GM11168 (cell line): ENCODE measurements around the gene TMPRSS2.

Experiments
- in situ Hi-C: fragments of 300-500 bp; cut with MboI; formaldehyde crosslinking; loops from one replicate; pipeline ENCODE4 v1.12.0; 2022; ENCODE audit warnings: low sequenced_read_pairs; ENCODE audit not compliant: unreplicated experiment

TMPRSS2 gene

DNA sequence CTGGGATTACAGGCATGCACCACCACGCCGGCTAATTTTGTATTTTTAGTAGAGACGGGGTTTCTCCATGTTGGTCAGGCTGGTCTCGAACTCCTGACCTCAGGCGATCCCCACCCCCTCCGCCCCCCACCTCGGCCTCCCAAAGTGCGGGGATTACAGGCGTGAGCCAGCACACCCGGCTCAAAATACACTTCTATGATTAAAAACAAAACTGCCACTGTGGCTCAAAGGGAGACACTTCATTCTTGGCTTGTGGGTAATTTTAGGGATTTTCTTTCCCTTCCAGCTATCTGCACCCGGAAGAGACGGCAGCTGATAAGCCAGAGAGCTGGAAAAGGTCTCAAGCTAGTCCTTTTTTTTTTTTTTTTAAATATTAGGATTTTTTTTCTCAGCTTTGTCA is 24.5 kb downstream of the TMPRSS2 start:
- in situ Hi-C loops, result no loop called here

DNA sequence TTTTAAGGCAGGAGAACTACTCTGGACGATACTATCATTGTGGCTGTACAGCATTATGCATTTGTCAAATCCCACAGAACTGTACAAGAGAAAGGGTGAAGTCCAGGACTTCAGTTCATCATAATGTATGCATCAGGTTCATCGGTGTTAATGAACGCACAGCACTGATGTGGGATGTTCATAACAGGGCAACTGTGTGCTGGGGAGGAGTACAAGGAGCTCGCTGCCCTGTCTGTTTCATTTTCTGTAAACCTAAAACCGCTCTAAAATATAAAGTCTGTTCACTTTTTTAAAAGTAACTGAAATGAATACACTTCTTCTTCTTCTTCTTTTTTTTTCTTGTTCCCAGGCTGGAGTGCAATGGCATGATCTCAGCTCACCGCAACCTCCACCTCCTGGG is 25.0 kb downstream of the TMPRSS2 start:
- in situ Hi-C loops, result no loop called here

DNA sequence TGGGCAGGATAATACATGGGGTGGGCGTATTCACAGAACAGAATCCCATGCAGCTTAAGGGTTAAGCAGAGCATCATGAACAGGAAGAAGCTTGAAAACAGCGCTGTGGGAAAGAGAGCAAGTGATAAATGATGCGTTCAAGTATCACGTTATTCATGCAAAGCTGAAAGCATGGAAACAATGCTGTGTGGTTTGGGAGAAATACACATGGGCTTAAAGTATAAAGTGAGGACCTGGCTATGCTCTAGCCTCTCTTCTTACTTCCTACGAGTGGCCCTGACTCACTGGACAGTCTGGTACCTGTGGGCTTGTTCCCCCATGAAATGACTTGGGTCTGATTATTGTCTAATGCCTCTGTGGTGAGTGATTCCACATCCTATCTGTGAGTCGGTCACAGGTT is 25.7 kb downstream of the TMPRSS2 start:
- in situ Hi-C loops, result no loop called here

DNA sequence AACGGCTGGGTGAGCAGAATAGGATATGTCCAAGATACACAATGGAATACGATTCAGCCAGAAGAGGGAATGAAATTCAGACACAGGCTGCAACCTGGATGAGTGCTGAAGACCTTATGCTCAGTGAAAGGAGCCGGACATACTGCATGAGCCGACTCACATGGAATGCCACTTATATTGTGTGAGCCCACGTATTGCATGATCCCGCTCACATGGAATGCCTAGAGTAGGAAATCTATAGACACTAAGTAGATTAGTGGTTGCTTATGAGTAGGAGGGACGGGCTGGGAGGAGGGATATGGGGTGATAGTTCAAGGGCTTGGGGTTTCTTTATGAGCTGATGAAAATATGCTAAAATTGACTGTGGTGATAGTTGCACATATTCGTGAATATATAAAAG is 26.8 kb downstream of the TMPRSS2 start:
- in situ Hi-C loops, result no loop called here

DNA sequence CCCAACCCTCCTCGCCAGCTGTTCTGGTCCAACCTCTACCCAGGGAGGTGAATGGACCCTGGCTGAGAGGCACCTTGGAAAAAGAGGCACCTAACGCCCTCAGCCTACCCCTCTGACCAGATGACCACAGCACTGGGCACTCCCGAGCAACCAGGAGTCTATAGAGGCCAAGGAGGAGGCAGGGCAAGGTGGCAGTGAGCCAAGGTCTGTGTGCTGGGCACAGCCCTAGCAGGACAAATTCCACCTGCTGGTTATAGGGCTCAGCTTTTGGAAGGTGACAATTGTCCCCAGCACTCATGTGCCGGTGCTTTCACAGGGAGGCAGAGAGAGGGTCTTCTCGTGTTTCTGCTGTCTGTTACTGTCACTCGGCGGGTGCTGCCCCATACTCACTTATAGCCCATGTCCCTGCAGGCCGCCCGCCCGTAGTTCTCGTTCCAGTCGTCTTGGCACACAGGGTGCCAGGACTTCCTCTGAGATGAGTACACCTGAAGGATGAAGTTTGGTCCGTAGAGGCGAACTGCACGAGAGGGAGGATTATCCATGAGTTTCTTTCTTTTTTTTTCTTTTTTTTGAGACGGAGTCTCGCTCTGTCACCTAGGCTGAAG is 27.8 kb downstream of the TMPRSS2 start:
- in situ Hi-C loops, result no loop called here

DNA sequence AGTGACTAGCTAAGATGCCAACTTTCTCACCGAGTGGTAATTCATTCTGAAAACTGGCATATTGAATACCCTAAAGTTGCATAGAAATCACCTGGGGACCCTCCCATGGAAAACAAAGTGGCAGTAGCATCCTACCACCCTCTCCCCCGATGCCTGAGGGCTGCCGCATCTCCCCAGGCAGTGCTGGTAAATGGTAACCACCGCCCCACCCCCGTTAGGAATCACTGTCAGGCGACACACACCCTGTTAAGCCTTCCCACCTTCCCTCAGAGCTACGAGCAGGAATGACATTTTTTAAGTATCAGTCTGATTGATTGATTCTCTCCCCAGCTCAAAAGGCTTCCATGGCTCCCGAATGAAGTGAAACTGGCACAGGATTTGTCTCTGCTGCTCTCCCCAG is 28.3 kb downstream of the TMPRSS2 start:
- in situ Hi-C loops, result no loop called here

DNA sequence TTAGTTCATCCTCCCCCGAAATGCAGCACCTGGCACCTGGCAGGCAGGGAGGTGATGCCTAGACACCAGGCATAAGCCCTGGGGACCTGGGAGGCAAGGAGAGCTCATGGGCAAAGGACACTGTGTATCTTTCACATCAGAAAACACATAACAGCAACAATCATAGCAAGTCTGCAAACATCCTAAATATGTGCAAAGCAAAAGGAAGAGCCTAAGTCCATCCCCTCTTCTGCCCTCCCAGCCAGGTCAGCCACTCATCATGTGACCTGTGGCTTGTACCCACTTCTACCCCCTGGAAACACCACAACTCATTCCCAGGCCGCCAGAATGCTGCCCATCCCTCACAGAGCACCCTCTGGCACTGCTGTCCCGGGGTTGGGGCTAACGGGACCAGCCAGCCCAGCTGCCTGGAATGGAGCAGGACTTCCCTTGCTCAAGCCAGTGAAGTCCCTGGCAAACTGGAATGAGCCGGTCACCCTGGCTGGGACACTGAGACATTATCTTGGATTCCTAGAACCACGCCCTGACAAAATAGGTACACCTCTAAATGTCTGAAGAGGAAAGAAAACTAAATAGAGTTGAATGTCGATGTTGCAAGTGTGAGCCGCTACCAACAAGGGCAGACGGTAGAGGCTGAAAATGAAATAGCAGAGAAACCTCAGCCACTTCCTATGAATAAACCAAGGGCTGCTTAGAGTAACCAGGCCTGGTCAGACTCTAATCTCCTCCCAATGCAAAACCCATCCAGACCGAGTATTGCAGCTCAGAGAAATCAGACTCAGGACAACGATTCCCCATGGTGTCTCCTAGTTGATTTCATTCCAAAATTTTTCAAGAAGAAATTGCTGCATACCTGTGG is 29.4 kb downstream of the TMPRSS2 start:
- in situ Hi-C loops, result no loop called here

DNA sequence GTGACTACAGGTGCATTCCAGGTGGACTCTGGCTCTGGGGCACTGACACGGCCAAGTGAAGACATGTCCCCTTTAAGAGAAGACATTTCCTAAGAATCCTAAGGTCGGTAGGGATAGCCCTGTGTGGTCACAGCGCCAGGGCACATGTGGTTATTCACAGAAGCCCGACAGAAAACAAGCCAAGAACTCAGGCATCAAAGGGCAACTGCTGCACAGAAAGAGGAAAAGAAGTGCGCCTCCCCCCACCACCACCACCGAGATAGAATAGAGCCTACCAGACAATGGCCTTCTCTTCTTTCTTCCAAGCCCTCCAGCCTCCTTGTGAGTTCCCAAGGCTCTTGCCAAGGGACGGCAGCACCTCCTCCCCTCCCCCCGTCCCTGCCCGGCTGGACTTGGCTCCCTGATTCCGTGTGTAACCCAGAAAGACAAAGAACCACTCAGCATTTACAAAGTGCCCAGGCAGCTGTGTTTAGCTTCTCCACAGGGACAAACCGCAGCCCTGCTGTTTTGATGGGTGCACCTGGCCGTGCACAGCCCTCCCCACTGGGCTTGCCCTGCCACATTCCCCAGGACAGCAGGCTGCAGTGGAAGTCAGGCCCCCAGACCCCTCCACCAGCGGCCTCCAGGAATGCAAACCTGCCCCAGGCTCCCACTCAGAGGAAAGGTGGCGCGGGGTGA is 30.2 kb downstream of the TMPRSS2 start:
- in situ Hi-C loops, result no loop called here

DNA sequence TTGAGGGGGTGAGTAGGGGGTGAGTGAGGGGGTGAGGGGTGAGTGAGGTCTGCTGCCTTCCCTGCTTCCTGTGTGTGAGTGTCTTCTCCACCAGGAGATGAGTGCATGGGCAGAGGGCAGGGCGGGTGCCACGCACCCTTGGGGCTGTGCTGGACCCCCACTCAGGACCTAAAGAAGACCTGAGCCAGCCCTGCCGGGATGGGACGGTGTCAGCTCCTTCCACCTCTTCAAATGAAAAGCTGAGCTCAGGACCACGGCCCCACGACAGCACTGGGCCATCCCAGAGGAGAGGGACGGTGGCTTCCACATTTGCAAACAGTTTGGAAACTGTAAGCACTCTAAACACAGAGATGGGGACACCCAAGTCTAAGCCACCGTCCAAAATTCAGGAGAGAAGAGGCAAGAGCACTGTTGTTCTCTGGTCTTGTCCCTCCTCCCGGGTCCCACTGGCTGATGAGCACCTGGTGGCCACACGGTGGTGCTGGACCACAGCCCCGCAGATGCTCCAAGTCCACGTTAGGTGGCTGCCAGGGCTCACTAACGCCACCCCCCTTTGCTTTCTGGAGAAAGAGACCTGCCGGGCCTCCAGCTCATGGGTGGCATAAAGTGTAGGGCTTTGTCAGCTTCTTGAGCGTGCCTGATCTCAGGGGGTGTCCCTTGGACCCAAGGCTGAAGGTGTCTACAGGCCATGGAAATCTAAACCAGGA is 32.1 kb downstream of the TMPRSS2 start:
- in situ Hi-C loops, result no loop called here

DNA sequence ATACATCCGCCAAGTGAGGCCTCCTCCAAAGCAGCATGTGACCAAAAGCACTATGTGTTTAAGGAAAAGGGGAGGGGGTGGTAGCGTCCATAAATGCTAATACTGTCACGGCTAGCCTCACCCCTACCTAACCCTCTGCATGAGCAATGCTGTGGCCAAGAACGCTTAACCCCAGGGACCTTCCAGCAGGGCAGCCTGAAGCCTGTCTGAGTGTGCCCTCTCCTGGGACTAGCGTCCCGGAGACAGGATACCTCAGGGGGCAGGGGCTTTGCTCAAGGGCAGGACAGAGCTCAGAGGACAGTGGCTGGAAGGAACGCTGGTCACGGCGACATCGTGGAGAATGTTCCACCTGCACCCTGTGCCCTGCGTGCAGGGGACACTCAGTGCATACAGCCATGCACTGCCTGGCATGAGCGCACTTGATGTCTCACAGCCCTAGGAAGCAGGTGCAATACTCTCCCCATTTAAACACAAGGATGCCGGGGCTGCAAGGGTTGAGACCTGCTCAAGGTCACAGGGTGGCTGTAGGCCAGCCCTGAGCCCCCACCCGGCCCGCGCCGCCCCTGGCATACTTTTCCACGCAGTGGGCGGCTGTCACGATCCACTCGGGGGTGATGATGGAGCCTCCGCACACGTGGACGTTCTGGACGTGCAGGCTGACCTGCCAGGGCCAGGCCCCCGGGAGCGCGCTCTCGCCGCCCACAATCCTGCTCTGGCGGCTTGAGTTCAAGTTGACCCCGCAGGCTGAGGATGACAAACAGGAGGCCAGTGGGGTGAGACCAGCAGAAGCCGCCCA is 35.0 kb downstream of the TMPRSS2 start:
- in situ Hi-C loops, result no loop called here

DNA sequence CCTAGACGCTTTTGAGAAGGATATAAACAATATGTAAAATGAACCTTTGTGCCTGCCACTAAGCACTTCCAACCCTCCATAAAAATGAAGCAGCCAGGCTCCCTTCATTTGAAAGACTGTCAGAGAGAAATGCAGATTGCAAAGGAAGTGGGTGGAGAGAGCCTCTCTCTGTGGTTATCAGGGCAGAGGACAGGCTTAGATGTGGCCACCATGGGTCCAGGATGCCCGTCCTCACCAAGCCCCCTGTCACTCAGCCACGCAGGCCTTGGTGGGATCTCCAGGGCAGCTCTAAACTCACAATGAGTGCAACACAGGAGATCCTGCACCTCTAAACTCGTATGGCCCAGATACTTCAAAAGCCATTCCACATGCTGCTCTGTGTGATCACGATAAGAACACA is 37.9 kb downstream of the TMPRSS2 start:
- in situ Hi-C loops, result no loop called here

DNA sequence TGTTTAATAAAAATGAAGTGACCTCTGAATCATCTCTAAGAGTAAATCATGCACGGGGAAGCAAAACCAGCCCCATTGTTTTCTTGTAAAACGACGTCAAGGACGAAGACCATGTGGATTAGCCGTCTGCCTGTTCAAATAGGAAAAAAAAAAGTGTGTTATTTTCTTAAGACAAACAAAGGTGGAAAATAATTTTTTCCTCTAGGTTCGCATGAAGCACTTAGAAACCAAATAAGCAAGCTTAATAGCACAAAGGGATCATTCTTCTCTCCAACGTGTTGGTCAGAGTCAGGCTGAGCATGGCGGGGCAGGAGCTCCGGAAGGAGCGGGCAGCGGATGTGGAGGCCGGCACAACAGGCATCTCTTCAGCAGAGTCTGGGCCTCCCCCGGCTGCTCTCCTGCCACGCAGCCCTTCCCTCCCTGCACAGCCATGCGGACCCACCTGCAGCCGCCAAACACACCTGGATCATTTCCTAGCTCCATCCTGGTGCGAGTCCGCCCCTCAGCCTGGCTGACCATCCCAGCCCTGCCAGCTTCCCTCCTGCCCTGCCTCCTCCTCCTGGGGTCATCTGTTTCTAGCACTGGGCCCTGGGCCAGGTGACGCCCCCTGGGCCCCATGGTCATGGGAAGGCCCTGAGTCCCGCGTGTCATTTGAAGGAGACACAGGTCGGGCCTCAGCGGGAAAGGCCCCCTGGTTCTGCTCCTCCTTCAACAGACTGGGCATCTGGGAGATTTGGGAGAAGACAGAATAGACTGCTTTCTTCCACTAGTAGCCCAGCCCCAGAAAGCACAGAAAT is 41.7 kb downstream of the TMPRSS2 start:
- in situ Hi-C loops, result loop anchor here (10.0 kb wide), 1 partner anchor 181 kb away; no protein-coding TSS in a partner anchor

DNA sequence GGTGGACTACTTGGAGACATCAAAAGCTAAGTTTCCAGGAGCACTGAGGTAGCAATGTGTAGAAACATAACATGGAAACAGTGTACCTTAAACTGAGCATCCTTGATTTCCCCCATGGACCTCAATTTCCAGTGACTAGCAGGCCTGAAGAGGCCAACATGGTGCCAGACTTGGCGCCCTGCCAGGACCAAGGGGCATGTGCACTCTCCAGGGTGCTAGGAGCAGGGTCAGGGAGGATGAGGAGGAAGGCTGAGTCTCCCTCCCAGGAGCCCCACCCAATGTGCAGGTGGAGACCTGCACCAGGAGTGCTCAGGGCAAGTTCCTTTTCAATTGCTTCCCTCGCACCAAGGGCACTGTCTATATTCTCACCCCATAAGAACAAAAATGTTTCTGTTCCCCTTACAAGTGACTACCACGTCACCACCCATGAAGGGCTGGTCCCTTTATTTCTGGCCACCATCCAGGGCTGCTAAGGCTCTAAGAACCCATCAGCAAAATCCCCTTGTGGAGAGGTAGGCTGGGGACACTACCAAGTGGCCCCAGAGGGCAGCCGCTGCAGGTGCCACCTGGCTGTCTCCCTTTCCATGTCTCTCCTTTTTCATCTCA is 42.7 kb downstream of the TMPRSS2 start:
- in situ Hi-C loops, result loop anchor here (10.0 kb wide), 1 partner anchor 180 kb away; no protein-coding TSS in a partner anchor

DNA sequence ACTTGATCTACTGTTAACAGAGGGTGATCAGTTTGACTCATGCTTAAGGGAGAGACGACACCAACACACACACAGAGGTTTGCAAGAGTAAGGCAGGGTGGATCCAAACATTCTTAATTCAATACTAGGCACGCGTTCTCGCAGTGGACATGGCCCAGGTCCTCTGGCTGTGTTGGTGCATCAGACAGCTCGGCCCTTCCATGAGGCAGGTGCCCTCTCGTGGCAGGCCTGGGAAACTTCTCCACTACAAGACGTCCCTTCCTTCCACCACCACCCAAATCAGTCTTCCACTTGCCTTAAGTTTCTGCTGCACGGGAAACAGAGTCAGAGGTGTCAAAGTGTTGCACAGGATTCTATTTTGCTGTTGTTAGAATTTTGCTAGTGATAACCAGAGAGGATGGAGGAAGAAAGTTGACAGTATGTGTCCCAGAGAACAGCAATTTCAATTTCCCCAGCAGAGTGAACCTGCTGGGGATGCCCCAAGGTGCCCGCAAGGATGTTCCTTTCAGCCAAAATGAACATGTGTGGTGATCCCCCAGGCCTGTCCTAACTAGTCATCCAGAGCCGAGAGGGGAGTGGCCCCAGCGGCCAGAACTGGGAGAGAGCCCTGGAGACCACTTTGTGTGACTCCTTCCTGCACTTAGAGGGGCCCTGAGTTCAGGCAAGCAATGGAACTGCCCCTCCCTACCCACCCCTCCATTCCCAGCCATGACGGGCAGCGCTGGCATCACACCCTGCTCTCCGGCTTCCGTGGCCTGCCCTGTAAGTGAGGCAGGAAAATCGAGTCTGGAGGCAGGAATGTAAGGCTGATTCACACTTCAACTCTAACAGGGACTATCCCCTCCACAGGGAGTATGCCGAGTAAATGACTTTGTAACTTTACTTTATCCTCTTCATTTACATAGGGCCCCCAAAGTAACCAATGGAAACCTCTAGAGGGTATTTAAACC is 47.1 kb downstream of the TMPRSS2 start:
- in situ Hi-C loops, result loop anchor here (10.0 kb wide), 1 partner anchor 176 kb away; no protein-coding TSS in a partner anchor

DNA sequence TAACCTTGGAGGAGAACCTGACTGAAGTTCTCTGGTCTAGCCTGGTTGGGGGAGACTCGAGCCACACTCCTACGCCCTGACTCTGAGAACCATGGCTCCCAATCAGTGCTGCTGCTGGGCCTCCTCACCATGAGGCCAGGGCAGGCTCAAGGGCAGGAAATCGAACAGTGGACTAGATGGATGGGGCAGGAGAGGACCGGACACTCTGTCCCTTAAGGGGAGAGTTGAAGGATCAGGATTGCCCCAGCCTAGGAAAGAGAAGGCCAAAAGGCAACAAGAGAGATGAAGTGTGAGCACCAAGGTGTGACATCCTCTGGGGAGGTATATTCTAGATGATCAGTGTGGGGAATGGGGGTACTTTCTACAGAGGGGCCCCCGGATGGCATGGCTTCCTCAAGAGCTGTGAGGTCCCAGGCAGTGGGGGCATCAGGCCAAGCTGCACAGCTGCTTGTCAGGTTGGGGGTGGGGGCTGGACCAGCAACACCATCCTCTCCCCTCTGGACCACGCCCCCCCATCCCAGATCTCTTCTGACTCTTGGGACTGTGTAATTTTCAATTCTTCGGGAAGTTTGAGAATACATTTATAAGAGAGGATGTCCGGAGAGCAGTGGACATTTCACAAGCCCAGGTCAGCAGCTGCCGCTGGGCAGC is 47.9 kb downstream of the TMPRSS2 start:
- in situ Hi-C loops, result loop anchor here (10.0 kb wide), 1 partner anchor 175 kb away; no protein-coding TSS in a partner anchor

DNA sequence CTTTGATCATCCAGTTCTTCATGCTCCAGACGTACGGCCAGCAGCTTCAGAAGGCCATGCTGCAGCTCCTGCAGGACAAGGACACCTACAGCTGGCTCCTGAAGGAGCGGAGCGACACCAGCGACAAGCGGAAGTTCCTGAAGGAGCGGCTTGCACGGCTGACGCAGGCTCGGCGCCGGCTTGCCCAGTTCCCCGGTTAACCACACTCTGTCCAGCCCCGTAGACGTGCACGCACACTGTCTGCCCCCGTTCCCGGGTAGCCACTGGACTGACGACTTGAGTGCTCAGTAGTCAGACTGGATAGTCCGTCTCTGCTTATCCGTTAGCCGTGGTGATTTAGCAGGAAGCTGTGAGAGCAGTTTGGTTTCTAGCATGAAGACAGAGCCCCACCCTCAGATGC is 49.4 kb downstream of the TMPRSS2 start:
- in situ Hi-C loops, result no loop called here

DNA sequence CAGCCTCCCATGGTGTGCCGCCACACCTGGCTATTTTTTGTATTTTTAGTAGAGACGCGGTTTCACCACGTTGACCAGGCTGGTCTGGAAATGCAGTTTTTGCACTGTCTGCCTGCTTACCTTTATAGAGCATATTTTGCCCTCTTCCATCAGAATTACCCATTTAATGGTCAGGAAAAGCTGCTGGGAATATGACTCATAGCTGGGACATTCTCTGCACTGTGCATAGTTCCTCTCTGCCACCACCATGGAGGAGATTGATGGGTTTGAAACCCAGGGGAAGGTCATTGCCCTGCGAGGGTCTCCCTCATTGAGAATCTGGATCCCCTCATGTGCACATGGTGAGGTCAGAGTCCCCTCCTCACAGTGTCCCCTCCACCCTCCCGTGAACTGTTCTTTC is 49.8 kb downstream of the TMPRSS2 start:
- in situ Hi-C loops, result no loop called here
